Choroid plexus epithelial cell (primary cell): ENCODE results near the gene TTR.

Source experiments
- DNase-seq: peaks from one replicate; pipeline ENCODE4 v3.0.0-alpha.2; 2010; ENCODE audit warnings: low read depth
- H3K4me3 ChIP-seq: 2 replicates; pipeline ENCODE4 v1.5.1; 2011; ENCODE audit warnings: low read depth, mild to moderate bottlenecking, control low read depth, low read length, moderate library complexity
- TF ChIP-seq, protein P1 (sequence below): conservative IDR thresholded peaks from 2 replicates; pipeline ENCODE4 v1.5.1; 2011; ENCODE audit warnings: low read depth, mild to moderate bottlenecking, control low read depth, inconsistent platforms, low read length, moderate library complexity

The TTR gene

GRCh38 chr18:31576670-31577069, 15.0 kb upstream of the TTR start:
- TF ChIP-seq, protein P1, sequence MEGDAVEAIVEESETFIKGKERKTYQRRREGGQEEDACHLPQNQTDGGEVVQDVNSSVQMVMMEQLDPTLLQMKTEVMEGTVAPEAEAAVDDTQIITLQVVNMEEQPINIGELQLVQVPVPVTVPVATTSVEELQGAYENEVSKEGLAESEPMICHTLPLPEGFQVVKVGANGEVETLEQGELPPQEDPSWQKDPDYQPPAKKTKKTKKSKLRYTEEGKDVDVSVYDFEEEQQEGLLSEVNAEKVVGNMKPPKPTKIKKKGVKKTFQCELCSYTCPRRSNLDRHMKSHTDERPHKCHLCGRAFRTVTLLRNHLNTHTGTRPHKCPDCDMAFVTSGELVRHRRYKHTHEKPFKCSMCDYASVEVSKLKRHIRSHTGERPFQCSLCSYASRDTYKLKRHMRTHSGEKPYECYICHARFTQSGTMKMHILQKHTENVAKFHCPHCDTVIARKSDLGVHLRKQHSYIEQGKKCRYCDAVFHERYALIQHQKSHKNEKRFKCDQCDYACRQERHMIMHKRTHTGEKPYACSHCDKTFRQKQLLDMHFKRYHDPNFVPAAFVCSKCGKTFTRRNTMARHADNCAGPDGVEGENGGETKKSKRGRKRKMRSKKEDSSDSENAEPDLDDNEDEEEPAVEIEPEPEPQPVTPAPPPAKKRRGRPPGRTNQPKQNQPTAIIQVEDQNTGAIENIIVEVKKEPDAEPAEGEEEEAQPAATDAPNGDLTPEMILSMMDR: no peak
- no peak overlapping the region for H3K4me3 ChIP-seq
- DNase-seq: no peak

DNA sequence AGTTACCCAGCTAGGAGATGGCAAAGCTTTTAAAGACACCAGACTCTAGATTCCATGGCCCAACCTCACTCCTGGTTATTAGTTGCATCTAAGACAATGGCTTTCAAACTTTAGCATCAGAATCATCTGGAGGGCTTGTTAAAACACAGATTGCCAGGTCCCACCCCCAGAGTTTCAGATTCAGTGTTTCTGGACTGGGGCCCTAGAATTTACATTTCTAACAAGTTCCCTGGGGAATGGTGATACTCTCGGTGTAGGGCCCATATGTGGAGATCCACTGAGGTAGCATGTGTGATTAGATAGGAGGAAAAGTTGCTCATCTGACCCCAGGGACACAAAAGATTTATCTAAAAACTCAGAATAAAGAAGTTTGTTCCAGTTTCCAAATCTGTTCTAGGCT, 14.5 kb upstream of the TTR start:
- no peak for DNase-seq
- H3K4me3 ChIP-seq: no peak overlapping the region
- TF ChIP-seq, protein P1: no peak

GRCh38 chr18:31578126-31578525, 13.6 kb upstream of the TTR start:
- DNase-seq: no peak
- no peak overlapping the region for H3K4me3 ChIP-seq
- TF ChIP-seq, protein P1: no peak

GRCh38 chr18:31579375-31579774, 12.3 kb upstream of the TTR start:
- TF ChIP-seq, protein P1: no peak
- DNase-seq: no peak
- H3K4me3 ChIP-seq: no peak overlapping the region

DNA sequence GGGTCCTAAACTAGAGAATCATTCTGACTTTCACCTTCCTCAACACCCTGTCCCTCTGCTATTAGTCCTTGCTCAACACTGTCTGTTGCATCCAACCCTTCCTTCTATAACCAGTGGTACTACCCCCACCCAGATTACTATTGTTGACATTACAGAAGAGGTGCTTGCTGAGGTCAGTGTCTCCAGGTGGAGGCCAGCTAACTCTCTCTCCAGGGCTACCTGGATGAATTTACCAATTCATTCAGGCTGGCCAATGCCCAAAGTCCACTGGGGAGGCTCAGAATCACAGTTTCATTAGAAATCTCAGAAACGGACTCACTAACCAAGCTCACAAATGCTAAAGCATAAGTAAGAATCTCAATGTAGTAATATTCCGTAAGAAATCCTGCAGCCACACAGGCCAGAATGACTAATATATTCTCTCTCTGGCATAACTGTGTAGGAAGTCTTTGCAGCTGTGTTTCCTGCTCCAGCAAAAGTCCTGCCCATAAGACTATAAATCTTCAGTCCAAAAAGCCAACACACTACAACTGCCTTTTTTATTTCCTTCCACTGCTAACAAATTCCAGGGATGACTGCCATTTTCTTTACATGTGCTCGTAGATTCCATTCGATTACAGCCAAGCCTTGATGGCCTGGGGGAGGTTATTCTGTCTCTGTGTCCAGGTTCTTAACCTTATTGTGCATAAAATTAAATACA, 10.0 kb upstream of the TTR start:
- H3K4me3 ChIP-seq: no peak overlapping the region
- peak; percentile 36 for DNase-seq

DNA sequence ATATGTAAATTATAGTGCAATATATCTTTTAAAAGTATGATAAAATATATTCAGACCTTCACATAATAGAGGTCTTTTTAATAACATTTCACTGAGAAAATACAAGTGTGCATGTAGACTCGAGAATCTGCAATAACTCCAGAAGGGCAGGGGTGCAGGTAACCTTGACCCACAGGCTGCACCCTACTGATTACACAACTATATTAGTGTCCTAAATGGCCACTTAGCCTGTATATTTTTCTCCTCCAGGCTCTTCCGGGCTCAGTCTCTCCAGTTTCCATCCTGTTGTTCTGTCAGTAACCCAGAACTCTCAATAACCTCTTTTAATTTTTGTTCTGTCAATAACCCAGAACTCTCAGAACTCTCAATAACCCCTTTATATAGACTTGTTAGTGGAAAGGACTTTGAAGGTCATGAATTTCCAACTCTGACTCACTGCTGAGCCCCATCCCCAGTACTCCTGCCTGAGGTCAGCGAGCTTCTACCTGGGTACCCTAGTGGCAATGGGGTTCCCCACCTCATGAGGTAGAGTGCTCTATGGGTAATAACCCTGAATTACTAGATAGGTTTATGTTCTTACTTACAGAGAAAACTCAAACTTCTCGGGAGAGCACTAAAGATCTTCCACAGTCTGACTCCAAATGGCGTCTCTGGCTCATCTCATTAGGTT, 8.4 kb upstream of the TTR start:
- DNase-seq: no peak
- H3K4me3 ChIP-seq: no peak overlapping the region
- TF ChIP-seq, protein P1: no peak

More for the DNA sequence above, 10.0 kb upstream of the TTR start:
- TF ChIP-seq, protein P1: no peak

DNA sequence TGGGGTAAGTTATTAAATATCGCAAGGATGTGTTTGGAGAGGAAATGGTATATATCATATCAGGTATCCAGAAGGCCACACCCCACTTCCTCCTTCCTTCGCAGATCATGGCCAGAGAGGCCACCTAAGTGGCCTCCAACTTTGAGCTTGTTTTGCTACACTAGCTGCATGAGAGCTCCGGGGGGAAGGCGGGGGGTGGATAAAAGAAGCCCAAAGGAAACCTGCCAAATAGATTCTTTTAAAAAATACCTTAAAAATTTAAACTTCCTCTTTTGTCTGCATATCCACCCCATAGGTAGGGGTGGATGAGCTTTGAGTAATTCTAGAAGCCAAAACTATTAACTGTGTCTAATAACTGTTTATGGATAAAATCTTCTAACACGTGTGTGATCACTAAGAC, 5.7 kb upstream of the TTR start:
- TF ChIP-seq, protein P1: no peak
- no peak for DNase-seq
- H3K4me3 ChIP-seq: no peak overlapping the region
